UCSD-AML1 (cell line): ENCODE data around the gene ARHGEF6.

ENCODE experiments used
- DNase-seq: peaks from one replicate; lab custom pipeline; 2025; ENCODE audit not compliant: unreplicated experiment; lab: John Stamatoyannopoulos, UW

ARHGEF6 gene

DNA sequence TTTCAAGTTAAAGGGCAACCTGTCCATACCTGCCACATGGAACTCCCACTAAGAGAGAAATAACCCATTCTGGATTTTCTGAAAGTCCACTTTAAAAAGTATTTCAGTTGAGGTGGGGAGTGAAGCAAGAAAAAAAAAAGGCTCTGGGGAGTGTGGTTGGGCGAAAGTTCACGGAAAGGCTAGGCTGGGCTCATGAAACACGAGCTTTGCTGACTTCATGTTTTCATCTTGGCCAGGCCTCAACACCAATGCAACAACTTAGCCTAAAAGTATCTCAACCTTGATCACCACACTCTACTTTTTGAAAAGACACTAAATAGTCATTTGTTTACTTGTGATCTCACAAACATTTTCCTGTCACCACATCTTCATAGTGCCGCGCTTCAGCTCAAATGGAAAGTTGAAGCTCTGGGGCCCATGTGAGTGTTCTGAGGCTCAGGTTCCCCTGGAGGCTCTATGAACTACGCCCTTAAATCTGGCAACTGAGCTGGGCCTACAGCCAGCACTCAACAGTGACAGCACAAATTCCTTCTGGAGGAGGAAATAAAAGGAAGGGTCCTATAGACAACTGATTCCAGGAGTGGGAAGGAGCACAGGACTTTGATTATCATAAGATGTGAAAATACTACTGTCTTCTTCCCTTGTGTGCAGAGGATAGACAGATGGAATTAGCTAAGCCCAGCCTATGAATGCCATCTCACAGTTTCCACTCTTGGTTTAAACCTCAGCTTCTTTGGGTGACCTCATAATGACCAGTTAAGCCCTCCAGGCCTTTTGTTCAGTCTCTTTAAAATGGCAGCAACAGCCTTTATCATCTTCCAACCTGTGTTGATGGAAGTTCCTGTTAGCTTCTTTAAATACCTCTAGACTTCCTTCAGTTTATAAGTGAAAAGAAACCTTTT lies 127.7 kb downstream of the ARHGEF6 start:
- no peak for DNase-seq

DNA sequence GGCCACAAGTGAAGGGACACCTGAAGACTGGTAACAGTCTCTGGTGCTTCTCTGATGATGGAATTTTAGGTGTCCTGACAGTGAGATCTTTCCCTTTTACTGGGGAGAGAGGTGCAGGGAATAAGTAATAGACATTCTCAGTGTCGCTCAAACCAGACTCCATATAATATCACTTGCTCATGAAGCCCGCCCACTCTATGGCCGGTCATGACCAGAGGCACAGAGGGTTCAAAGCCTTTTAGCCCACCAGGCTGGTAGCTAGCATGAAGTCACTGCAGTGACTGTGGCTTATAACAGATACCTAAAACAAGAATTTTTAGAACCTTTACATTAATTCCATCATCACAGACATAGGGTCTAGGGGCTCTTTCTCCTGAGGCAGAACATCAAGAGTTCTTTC lies 129.9 kb downstream of the ARHGEF6 start:
- DNase-seq, result no peak

DNA sequence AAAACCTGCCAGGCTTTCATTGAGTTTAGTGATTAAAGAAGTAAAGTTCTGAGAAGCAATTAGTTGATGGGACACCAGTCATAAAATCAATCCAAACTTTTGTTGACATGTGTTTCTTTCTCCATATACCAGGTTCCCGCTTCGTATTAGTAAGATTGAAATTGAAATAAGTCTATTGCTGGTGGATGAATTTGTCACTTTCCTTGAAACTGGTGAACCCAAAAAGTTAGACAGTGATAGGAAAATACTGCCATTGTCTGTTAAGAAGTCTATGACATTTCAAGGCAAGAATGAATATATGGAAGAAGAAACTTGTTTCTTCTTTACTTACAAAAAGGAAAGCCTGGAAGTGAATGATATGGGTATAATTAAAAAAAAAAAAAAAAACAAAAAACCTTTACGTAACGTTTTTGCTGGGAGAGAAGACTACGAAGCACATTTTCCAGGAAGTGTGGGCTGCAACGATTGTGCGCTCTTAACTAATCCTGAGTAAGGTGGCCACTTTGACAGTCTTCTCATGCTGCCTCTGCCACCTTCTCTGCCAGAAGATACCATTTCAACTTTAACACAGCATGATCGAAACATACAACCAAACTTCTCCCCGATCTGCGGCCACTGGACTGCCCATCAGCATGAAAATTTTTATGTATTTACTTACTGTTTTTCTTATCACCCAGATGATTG lies 132.9 kb downstream of the ARHGEF6 start, which contains the start of gene CD40LG:
Gene CD40LG, plus strand, starts transcription at position 482 of the 684 bp plus-strand sequence. Its CDS starts 91 bp downstream, at position 573.
- DNase-seq, result no peak

DNA sequence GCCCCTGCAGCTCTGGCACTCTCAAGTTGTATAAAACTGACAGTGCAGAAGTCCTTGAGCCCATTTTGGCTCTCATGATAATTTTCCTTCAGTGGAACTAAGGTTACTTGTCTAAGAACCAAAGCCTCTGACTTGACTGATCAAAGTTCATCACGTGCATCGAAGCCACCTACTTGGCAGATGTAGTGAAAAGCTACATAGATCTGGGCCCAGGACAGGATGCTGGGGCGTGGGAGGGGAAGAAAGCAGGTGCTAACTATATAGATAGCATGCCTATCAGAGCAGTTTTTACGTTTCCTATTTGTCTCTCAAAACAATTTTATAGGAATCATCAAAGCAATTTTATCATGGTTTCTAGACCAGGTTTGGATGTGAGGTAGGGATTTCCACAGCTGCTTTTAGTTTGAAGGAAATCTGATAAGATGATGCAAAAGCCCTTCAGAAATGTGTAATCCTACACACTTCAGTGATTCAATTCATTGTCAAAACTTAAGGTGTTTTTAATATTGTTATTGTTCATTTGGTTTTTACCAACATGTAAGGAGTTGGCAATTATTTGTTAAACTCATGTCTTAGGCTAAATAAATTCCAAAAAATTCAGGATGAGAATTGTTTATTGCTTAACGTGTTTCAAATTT lies 134.0 kb downstream of the ARHGEF6 start:
- no peak for DNase-seq

DNA sequence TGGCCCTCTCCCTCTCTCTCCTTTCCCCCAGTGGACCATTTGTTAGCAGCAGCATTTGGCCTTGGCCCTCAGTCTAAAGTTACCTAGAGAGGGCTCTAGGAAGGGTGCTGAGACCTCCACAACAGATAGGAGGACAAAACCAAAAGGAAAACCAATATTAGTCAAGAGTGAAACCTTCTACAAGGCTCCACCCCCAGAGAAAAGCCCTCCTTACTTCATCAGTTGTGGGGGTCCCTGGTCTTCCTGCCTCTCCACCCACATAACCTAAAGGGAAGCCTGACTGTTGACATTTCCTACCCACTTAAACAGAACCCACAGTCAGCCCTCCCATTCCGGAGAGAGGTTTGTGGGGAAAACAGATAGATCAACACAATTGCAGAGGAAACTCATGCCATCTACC lies 137.5 kb downstream of the ARHGEF6 start:
- DNase-seq, result peak; percentile 47

DNA sequence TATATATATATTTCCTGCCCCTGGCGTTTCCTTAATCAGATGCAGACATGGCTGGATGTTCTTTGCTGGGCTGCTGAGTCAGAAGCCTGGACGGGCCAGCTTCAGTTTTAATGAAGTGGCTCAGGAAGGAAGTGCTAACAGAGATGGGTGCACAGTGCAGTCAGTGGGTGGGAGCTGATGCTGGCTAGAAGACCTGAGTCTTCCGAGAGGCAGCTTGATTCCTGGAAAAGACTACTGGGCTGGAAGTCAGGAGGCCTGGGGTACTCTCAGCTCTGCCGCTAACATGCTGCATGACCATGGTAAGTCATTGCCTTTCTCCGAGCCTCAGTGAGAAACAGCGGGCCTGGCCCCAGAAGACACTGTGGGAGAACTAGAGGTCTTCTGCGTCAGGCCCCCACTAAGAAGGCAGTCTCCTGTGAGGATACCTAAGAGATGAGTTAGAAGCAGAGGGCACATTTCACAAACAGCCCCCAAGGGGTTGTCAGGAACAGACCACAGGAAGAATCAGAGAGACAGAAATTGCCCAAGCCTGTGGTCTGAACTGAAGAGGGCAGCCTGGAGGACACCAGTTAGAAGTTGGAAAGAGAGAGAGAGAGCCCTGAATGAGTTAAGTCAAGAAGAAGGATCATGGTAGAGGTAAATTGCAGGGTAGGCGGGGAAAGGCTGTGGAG lies 141.1 kb downstream of the ARHGEF6 start:
- peak; percentile 62 for DNase-seq

DNA sequence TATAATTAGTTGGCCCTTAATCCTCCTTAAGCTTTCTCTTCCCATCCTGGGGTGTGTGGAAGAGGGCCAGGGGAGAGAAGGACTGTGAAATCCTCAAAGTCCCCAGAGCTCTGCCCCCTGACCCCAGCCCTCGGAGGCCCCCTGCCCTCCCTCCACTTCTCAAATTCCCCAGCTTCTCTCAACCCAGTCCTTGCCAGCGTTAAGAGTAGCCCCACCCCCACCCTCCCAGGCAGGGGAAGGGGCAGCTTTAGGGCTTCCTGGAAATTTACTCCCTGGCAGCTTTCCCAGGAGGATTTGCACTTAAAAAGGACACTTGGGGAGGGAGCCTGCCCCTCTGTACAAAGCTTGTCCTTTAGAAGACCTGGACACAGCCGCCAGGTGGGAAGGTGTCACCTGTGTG lies 144.6 kb downstream of the ARHGEF6 start:
- DNase-seq, result no peak

DNA sequence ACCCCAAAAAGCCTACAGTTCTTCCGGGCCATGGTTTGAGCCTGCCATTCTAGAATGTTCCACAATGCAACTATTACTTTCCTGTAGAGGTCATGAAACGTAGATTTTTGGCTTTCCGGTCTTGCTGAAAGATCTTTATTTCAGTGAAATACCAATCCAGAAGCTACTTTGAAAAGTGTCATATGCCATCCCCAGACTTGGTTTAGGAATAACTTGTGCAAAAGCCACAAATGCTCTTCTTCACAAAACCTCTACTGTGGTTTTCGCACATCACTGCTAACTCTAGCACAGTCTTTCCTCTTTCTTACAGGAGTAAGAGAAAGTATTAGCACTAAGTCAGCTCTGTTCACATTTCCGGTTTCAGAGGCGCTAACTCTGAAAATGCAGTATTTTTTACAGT lies 145.5 kb downstream of the ARHGEF6 start:
- no peak for DNase-seq

DNA sequence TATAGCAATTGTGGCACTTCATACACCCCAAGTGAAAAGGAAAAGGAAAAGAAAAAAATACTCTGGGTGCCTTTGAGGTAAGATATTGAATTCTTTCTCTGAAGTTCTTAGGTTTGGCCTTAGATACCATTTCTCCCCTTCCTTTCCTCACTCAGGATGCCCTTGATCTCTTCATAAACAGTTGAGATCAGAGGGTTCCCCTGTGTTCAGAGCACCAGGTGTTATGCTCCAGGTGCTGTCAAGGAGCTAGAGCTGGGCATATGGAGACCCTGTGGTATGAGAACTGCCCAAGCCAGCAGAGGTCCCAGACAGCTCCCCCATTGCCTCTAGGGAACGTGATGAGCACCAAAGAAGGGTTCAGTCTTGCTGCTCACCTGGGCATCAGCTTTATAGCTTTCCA lies 149.9 kb downstream of the ARHGEF6 start:
- DNase-seq, result no peak

DNA sequence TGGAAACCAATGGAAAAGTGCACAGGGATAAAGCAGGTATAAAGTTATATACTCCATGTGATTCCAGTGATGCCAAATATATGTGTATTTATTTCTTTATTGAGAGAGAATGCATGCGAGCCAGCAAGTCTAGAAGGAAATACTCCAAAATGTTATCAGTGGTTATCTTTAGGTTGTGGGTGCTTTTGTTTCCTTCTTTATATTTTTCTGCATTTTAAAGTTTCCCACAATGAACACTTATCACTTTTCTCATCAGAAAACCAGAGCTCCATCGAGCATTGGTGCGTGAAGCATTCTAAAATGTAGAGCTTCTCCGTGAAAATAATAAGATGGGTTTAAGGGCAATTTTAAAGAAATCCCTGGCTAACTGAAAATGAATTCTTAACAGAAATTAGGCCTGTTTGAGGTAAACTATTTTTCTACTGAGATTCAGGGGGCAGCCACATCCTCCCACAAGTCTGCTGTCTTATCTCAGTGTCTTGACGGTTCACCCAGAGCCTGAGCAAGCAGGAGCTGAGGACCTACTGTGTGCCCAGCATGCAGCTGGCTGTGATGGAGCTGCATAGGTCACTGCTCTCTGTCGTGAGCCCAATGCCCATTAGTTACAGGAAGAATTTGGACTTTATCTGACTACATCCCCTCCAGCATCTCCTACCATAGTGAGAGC lies 151.5 kb downstream of the ARHGEF6 start:
- DNase-seq, result no peak

DNA sequence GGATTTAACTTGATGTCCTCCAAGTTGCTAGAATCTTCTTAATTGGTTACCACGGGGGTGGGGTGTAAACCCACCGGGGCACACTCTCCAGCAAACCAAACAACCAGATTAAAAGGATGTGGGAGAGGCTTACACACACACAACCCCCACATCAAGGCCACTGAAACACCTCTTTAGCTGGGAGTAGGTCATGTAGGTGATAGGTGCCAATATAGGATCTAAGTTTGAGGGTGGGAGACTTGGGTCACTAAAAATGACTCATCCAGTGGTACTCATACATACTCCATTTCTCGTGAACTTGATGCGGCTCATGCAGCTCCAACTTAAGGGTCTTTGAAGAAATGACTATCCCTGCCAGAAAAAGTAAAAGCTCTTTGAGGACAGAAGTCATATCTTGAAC lies 153.3 kb downstream of the ARHGEF6 start:
- no peak for DNase-seq

DNA sequence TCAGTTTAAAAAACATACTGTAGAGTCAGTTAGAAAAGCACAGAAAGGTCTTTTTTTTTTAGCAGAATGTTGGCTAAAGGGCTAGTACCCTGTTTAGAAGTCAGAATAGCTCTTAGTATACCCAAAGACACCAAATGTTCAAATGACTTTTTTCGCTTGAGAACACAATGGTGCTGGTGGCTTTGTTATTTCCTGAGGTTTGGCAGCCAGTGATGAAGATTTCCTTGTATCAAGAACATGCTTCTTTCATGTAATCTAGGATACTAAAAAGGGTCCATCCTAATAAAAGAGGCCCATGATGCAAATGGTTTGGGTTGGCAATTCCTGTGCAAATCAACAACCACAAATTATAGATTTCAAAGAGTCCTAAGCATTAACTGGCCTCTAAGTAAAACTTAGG lies 153.8 kb downstream of the ARHGEF6 start:
- no peak for DNase-seq

DNA sequence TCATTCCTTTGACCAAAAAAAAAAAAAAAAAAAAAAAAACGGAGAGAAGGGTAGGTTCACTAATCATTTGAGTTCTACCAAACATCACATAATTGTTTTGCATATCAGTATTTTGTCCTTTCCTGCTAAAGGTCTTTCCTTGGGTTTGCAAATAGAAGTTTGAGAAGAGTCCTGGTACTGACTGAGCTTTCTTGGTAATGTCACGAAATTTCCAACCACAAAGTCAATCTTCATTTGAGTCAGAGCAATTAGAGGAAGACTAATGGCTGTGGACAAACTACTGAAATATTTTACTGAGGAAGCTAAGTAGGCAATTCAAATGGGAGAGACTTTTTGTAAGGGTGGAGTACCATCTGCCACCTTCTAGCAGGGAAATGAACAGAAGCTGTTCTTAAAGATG lies 154.5 kb downstream of the ARHGEF6 start:
- no peak for DNase-seq

DNA sequence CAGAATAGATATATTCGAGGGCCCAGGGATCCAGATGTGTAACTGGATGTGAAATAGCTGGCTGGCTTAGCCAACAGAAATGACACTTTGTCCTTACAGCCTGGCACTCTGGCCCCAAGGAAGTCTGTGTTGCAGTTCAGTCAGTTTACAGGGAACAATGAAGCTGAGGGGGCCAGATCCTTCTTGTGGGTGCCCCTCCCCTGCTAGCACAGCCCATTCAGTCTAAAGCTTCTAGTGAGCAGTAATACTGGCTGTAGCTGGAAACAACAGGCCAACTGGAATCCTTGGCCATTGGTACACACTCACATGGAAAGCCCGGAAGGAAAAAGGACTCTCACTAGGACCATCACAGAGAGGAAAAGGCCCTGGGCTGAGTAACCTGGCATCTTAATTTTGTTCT lies 155.5 kb downstream of the ARHGEF6 start:
- no peak for DNase-seq

DNA sequence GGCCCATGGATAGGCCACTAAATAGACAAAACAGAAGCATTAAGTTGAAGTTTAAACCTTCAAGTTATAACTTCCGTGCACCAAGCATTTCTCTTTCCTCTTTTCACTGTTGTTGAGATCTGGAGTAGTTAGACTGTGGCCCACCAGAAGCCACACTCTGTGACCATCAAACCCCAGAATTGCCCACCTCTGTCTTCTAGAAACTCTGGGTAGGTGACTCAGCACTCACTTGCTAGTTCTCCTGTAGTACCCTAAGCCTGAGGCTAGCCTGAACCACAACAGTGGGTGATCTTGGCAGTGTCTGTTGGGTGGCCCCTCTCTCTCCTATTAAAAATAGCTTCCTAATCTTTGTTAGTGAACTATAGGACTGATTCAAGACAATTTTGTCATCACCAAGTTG lies 157.3 kb downstream of the ARHGEF6 start:
- no peak for DNase-seq

DNA sequence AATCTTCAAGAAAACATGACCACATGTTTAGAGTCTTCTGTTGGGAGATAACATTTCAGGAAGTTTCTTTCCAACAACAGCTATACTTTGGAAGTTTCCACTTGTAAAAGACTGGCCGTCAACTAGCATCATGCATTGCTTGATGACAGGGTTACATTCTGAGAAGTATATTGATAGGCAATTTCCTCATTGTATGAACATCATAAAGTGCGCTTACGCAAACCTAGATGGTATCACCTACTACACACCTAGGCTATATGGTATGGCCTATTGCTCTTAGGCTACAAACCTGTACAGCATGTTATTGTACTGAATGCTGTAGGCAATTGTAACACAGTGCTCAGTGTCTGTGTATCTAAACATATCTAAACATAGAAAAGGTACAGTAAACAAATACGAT lies 158.2 kb downstream of the ARHGEF6 start:
- no peak for DNase-seq

DNA sequence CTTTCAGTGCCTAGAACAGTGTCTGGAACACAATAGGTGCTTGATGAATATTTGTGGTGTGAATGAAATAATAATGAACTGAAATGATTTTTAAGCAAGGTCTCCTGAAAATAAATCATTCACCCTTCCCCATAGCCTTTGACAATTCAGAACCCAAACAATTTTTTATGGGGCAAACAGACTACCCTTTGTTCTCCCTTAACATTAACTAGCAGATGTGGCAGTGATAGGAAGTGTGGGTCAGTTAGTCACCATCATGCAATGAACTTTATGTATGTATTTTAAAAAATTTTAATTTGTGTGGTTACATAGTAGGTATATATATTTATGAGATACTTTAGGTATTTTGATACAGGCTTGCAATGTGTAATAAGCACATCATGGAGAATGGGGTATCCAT lies 160.0 kb downstream of the ARHGEF6 start:
- DNase-seq, result no peak

DNA sequence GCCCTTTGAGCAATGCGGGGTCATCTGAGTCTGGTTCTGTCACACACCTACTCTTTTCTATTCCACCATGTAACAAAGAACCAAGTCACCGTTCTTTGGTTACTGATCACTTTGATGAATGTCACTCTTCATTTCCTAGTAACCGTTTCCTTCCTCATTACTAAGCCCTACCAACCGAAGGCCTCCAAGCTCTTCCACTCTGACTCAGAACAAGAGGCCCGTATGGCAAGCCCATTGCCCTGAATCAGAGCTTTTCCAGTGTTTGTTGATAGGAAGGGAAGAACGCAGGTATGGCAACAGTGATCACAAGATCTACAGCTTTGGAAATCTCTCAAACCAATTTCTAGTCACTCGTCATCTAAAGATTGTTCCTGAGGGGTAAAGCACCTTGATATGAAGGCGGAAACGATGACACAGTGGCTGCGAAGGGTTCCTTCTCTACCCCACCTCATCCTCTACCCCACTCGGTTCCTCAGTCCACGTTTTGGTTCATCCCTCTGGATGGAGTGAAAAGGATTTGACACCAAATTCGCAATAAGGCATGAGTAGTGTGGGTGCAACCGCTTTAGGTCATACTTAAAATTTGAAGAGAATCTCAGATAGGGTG lies 160.7 kb downstream of the ARHGEF6 start:
- DNase-seq, result no peak

DNA sequence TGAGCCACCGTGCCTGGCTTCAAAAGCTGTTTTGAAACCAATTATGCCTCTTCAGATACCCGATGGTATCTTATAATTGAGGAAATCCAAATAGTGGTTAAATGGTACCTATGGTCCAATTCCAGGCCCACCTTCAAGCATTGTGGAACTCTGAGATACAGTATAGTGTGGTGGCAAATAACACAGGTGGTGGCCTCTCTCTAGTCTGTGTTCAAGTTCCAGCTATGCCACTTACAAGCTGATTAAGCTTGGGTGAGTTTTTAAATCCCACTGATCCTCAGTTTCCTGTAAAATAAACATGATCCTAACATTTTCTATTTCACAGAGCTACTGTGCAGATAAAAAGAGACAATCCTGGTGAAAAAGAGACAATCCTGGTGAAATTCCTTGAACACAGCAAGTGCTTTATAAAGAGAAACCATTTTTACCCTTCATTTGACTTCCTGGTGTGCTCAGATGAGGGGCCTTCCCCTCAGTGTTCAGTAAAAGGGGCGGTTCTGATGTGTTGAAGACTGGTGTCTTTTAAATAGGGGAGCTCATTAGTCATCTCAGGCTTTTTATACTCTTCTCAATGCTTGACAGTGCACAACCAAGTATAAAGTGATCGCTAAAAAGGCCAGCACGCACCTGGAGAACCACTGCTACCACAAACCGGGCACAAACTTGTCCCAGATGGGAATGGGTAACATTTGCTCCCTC lies 163.6 kb downstream of the ARHGEF6 start:
- DNase-seq, result no peak
